ENCODE measurements around the gene SETSIP. TPM values are rescaled to one million over a fixed set of nuclear protein-coding genes. Genes with fewer than 3 reads are reported as not detected.

The SETSIP gene
- total and polyA plus RNA-seq, 8 donors = 0.29 to 1.8 (median 0.64) TPM; not detected in 2

DNA sequence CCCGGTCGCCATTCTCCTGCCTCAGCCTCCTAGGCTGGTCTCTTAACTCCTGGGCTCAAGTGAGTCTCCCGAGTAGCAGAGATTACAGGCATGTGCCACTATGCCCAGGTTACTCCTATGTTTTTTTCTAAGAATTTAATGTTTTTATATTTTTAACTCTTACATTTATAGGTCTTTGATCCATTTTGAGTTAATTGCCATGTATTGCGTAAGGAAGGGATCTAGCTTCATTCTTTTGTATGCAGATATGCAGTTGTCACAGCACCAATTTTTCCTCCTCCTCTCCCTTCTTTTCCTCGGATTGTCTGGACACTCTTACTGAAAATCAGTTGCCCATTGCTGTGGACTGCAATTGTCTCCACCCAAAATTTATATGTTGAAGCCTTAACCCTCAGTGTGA lies 16.4 kb upstream of the SETSIP start:
- H3K9me3 ChIP-seq = peaks cover 0 to 4% of the 10 kb centered on the region in 2 donors
- no peak overlapping the region for H3K4me3 ChIP-seq
- H3K4me1 ChIP-seq = peaks cover 0 to 14% of the 10 kb centered on the region in 2 donors
- H3K27ac ChIP-seq = no peak overlapping the region
- DNase-seq (no peak), ATAC-seq (no peak)
- H3K27me3 ChIP-seq = no peaks in the 10 kb centered on the region
- no peaks in the 10 kb centered on the region for H3K36me3 ChIP-seq
- intact Hi-C loops (cut with DNase I) = no loop called here
- TF ChIP-seq, protein P1, sequence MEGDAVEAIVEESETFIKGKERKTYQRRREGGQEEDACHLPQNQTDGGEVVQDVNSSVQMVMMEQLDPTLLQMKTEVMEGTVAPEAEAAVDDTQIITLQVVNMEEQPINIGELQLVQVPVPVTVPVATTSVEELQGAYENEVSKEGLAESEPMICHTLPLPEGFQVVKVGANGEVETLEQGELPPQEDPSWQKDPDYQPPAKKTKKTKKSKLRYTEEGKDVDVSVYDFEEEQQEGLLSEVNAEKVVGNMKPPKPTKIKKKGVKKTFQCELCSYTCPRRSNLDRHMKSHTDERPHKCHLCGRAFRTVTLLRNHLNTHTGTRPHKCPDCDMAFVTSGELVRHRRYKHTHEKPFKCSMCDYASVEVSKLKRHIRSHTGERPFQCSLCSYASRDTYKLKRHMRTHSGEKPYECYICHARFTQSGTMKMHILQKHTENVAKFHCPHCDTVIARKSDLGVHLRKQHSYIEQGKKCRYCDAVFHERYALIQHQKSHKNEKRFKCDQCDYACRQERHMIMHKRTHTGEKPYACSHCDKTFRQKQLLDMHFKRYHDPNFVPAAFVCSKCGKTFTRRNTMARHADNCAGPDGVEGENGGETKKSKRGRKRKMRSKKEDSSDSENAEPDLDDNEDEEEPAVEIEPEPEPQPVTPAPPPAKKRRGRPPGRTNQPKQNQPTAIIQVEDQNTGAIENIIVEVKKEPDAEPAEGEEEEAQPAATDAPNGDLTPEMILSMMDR (IDR thresholded peaks at IDR 0.05) = no peak

DNA sequence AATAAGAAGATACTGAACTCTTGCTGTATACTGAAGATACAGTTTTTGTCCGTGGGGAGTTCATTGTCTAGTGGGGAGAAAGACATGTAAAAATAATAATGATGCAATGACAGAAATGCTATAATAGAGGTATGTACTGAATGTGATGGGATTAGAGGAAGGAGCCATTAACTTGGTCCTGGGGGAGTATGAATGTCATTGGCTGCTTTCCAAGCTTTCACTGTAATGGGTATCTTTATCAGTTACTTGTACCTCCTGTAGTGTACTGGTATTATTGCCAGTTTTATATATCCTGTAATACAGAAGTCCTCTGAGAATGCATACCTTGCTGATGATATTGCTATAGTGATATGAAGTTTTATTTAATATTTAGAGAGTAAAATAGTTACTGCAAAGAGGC lies 12.3 kb upstream of the SETSIP start:
- Histone ChIP-seq H3K27ac (no peak overlapping the region), H3K27me3 (no peaks in the 10 kb centered on the region), H3K4me3 (no peak overlapping the region), H3K9me3 (peaks cover 0 to 29% of the 10 kb centered on the region in 2 donors), H3K4me1 (no peaks in the 10 kb centered on the region), H3K36me3 (no peaks in the 10 kb centered on the region)
- ATAC-seq = no peak
- intact Hi-C loops (cut with DNase I) = no loop called here
- TF ChIP-seq, protein P1 (IDR thresholded peaks at IDR 0.05) = no peak
- DNase-seq = no peak

DNA sequence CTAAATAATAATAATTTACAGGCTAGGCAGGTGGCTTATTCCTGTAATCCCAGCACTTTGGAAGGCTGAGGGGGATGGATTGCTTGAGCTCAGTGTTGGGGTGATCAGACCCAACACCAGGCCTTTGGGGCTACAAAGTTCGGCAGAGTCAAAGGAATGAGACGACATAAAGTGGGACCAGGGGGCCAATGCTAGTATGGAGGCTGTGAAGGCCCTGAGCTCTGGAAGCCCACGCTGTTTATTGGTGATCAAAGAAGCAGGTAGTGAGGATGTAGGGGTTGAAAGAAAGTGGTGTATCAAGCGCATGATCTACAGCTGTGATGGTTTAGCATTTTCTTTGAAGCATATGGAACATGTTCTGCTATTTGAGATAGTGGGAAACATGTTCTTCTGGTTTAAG lies 10.5 kb upstream of the SETSIP start:
- intact Hi-C loops (cut with DNase I) = no loop called here
- Histone ChIP-seq H3K4me3 (no peak overlapping the region), H3K4me1 (peaks cover 0 to 8% of the 10 kb centered on the region in 2 donors), H3K9me3 (peaks cover 0 to 29% of the 10 kb centered on the region in 2 donors), H3K27ac (no peak overlapping the region), H3K27me3 (no peaks in the 10 kb centered on the region), H3K36me3 (no peaks in the 10 kb centered on the region)
- ATAC-seq = no peak
- no peak for DNase-seq
- TF ChIP-seq, protein P1 (IDR thresholded peaks at IDR 0.05) = no peak

DNA sequence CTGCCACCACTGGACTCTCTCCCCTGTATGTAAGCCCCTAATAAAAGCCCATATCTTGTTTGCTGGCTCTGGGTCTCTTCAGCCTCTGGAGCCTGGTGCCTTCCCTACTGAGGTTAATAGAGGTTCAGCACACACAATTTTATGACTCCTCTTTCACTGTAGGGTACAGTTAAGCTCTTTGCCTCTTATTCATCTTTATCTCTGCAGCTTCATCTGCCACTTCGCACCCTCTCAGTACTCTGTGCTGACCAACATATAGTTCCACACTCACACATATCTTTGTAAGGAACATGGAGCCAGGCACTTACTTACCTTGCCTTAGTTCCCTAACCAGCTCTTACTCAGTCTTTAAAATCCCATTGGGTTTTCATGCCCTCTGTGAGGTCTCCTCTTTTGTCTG lies 9.4 kb upstream of the SETSIP start:
- intact Hi-C loops (cut with DNase I) = no loop called here
- no peak overlapping the region for H3K4me3 ChIP-seq
- H3K27me3 ChIP-seq = no peaks in the 10 kb centered on the region
- H3K9me3 ChIP-seq = peaks cover 0 to 29% of the 10 kb centered on the region in 2 donors
- ATAC-seq (no peak), DNase-seq (no peak)
- no peaks in the 10 kb centered on the region for H3K36me3 ChIP-seq
- H3K4me1 ChIP-seq = peaks cover 0 to 8% of the 10 kb centered on the region in 2 donors
- H3K27ac ChIP-seq = no peak overlapping the region
- TF ChIP-seq, protein P1 (IDR thresholded peaks at IDR 0.05) = no peak

DNA sequence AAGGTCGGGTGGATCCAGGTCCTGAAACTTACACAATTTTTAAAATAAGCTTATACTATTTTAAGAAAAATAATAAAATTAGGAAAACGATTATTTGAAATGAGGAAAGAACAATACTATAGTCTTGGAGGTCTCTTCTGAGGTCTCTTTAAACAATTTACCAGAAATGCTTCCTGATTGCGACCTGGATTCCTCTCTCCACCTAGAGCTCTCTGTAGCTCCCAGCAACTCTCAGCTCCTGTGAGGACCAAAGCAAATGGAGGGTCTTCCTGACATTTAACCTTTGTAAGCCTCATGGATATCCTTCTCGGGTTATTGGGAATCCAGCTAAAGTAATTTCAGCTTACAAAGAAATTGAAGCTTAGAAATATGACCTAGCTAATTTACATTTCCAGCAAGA lies 5.8 kb upstream of the SETSIP start:
- DNase-seq (no peak), ATAC-seq (no peak)
- peak overlapping the region in 1 of 2 donors; percentile 56 for H3K27ac ChIP-seq
- H3K36me3 ChIP-seq = no peaks in the 10 kb centered on the region
- H3K4me3 ChIP-seq = peak overlapping the region; percentile 62 to 66
- intact Hi-C loops (cut with DNase I) = no loop called here
- peaks cover 0 to 8% of the 10 kb centered on the region in 2 donors for H3K4me1 ChIP-seq
- TF ChIP-seq, protein P1 (IDR thresholded peaks at IDR 0.05) = no peak
- peaks cover 0 to 19% of the 10 kb centered on the region in 2 donors for H3K9me3 ChIP-seq
- no peaks in the 10 kb centered on the region for H3K27me3 ChIP-seq
